HG03432 (cell line): ENCODE data around the gene PSMD13.

Experiments
- ATAC-seq: cut with Tn5 transposase; IDR thresholded peaks from one replicate; pipeline ENCODE4 v1.9.1; 2021; ENCODE audit warnings: mild to moderate bottlenecking, moderate library complexity; ENCODE audit not compliant: unreplicated experiment

PSMD13 gene

GRCh38 chr11:297586-298405, 61.0 kb downstream of the PSMD13 start:
- no peak for ATAC-seq

- ATAC-seq, result no peak
These were observed 61.8 kb downstream of the PSMD13 start for GRCh38 chr11:298406-299065.

GRCh38 chr11:299081-299891, 62.5 kb downstream of the PSMD13 start, which contains the start of gene IFITM5:
TSS of gene IFITM5 (minus strand) at chr11:299526. CDS start at chr11:299490, 36 bp downstream.
- no peak for ATAC-seq

GRCh38 chr11:299951-300735, 63.4 kb downstream of the PSMD13 start:
- ATAC-seq, result no peak
